SK-N-SH treated with all-trans-retinoic acid at 6 μM for 48 hours (cell line): ENCODE measurements around the gene SORCS2.

ENCODE experiments used
- ATAC-seq: fragments of 200-7000 bp; cut with Tn5 transposase; 3 replicates; pipeline ENCODE4 v1.9.1; 2020; ENCODE audit warnings: mild to moderate bottlenecking, moderate library complexity
- BACH2 ChIP-seq: fragments of 250-450 bp; sonication (Bioruptor Pico); IDR thresholded peaks from 2 replicates; pipeline ENCODE4 v1.9.0; 2021; ENCODE audit warnings: mild to moderate bottlenecking, borderline replicate concordance
- CREB5 ChIP-seq: fragments of 250-450 bp; sonication (Bioruptor Pico); IDR thresholded peaks from 2 replicates; pipeline ENCODE4 v1.5.1; 2020; ENCODE audit warnings: low read depth, mild to moderate bottlenecking, moderate library complexity
- CSDC2 ChIP-seq: fragments of 250-450 bp; sonication (Bioruptor Pico); IDR thresholded peaks from 2 replicates; pipeline ENCODE4 v1.5.0; 2020; ENCODE audit warnings: mild to moderate bottlenecking, moderate library complexity
- CSRNP3 ChIP-seq: fragments of 250-450 bp; sonication (Bioruptor Pico); IDR thresholded peaks from 2 replicates; pipeline ENCODE4 v1.5.1; 2021; ENCODE audit warnings: mild to moderate bottlenecking, moderate library complexity
- ESRRG ChIP-seq: fragments of 250-450 bp; sonication (Bioruptor Pico); IDR thresholded peaks from 2 replicates; pipeline ENCODE4 v1.6.1; 2021; ENCODE audit warnings: mild to moderate bottlenecking
- GLIS3 ChIP-seq: fragments of 250-450 bp; sonication (Bioruptor Pico); IDR thresholded peaks from 2 replicates; pipeline ENCODE4 v1.5.0; 2020; ENCODE audit warnings: mild to moderate bottlenecking, moderate library complexity
- ISL1 ChIP-seq: fragments of 250-450 bp; sonication (Bioruptor Pico); IDR thresholded peaks from 2 replicates; pipeline ENCODE4 v2.1.2; 2022; ENCODE audit warnings: mild to moderate bottlenecking, moderate library complexity
- OSR1 ChIP-seq: fragments of 250-450 bp; sonication (Bioruptor Pico); IDR thresholded peaks from 2 replicates; pipeline ENCODE4 v1.8.0; 2022; ENCODE audit warnings: moderate library complexity, mild to moderate bottlenecking, inconsistent platforms
- PATZ1 ChIP-seq: fragments of 250-450 bp; sonication (Bioruptor Pico); IDR thresholded peaks from 2 replicates; pipeline ENCODE4 v1.8.0; 2020; ENCODE audit warnings: mild to moderate bottlenecking, moderate library complexity, borderline replicate concordance
- POU6F1 ChIP-seq: fragments of 250-450 bp; sonication (Bioruptor Pico); IDR thresholded peaks from 2 replicates; pipeline ENCODE4 v1.8.0; 2021; ENCODE audit warnings: low read depth, mild to moderate bottlenecking, moderate library complexity, borderline replicate concordance
- PPARA ChIP-seq: fragments of 250-450 bp; sonication (Bioruptor Pico); IDR thresholded peaks from 2 replicates; pipeline ENCODE4 v1.5.0; 2020; ENCODE audit warnings: mild to moderate bottlenecking, borderline replicate concordance
- RARB ChIP-seq: fragments of 250-450 bp; sonication (Bioruptor Pico); IDR thresholded peaks from 2 replicates; pipeline ENCODE4 v1.8.0; 2021; ENCODE audit warnings: mild to moderate bottlenecking, moderate library complexity
- SNAI2 ChIP-seq: fragments of 250-450 bp; sonication (Bioruptor Pico); IDR thresholded peaks from 2 replicates; pipeline ENCODE4 v1.5.0; 2020; ENCODE audit warnings: mild to moderate bottlenecking, moderate library complexity
- TCF4 ChIP-seq: fragments of 250-450 bp; sonication (Bioruptor Pico); IDR thresholded peaks from 2 replicates; pipeline ENCODE4 v1.8.0; 2021; ENCODE audit warnings: mild to moderate bottlenecking, moderate library complexity, borderline replicate concordance
- TOX ChIP-seq: fragments of 250-450 bp; sonication (Bioruptor Pico); IDR thresholded peaks from 2 replicates; pipeline ENCODE4 v1.8.0; 2021; ENCODE audit warnings: mild to moderate bottlenecking, moderate library complexity, borderline replicate concordance
- TSHZ2 ChIP-seq: fragments of 250-450 bp; sonication (Bioruptor Pico); IDR thresholded peaks from 2 replicates; pipeline ENCODE4 v1.5.0; 2020; ENCODE audit warnings: mild to moderate bottlenecking, moderate library complexity
- ZFP3 ChIP-seq: fragments of 250-450 bp; sonication (Bioruptor Pico); IDR thresholded peaks from 2 replicates; pipeline ENCODE4 v1.5.0; 2020; ENCODE audit warnings: mild to moderate bottlenecking, moderate library complexity
- ZFP30 ChIP-seq: fragments of 450-650 bp; formaldehyde crosslinking; IDR thresholded peaks from 2 replicates; pipeline ENCODE4 v1.5.0; 2022; ENCODE audit warnings: mild to moderate bottlenecking, moderate library complexity
- ZNF565 ChIP-seq: fragments of 450-650 bp; formaldehyde crosslinking; conservative IDR thresholded peaks from 2 replicates; pipeline ENCODE4 v1.5.0; 2020; ENCODE audit warnings: low read depth, mild to moderate bottlenecking, moderate library complexity
- ZNF70 ChIP-seq: fragments of 450-650 bp; formaldehyde crosslinking; IDR thresholded peaks from 2 replicates; pipeline ENCODE4 v1.5.0; 2020; ENCODE audit warnings: mild to moderate bottlenecking, moderate library complexity

SORCS2 gene

GRCh38 chr4:7736436-7737267, 544.3 kb downstream of the SORCS2 start:
- TF ChIP-seq BACH2 = no peak
- no peak for TF ChIP-seq ZNF70
- no peak for TF ChIP-seq POU6F1
- no peak for TF ChIP-seq ISL1 (CRISPR knock-in tag)
- no peak for TF ChIP-seq ZFP30 (CRISPR knock-in tag)
- ATAC-seq = peak; percentile 48; the same call in 2 of the 3 replicates

- TF ChIP-seq TOX (CRISPR knock-in tag) (no peak), ESRRG (CRISPR knock-in tag) (no peak), ZFP30 (CRISPR knock-in tag) (no peak), CREB5 (CRISPR knock-in tag) (no peak), PATZ1 (CRISPR knock-in tag) (no peak), SNAI2 (no peak), GLIS3 (CRISPR knock-in tag) (no peak), TCF4 (CRISPR knock-in tag) (no peak), BACH2 (no peak), CSRNP3 (no peak), ZNF70 (no peak), ZFP3 (CRISPR knock-in tag) (no peak), OSR1 (CRISPR knock-in tag) (no peak), RARB (CRISPR knock-in tag) (no peak), ISL1 (CRISPR knock-in tag) (no peak), POU6F1 (no peak), CSDC2 (no peak), ZNF565 (CRISPR knock-in tag) (no peak), PPARA (no peak), TSHZ2 (no peak)
- ATAC-seq = no peak
Measured at GRCh38 chr4:7737268-7737645, 544.9 kb downstream of the SORCS2 start.
